ENCODE measurements around the gene BRD3OS.
"Not testable (repeated sequence)": the region's sequence is repeated elsewhere in the genome, so short reads cannot be mapped to it uniquely, and the experiment has no call there.

Gene BRD3OS

GRCh38 chr9:134024828-134025605 is at the start of gene BRD3OS:
Gene BRD3OS, plus strand, starts transcription at chr9:134025481. Its CDS starts 1,267 bp downstream, at chr9:134026748.
- DNase-seq, result peak; percentile 85 to 89

GRCh38 chr9:133975511-133975910 is 49.8 kb upstream of the BRD3OS start:
- no peak for DNase-seq

GRCh38 chr9:133976191-133976861 is 49.0 kb upstream of the BRD3OS start:
- no peak for DNase-seq

GRCh38 chr9:133976887-133977286 is 48.4 kb upstream of the BRD3OS start:
- no peak for DNase-seq

GRCh38 chr9:133977421-133978201 is 47.7 kb upstream of the BRD3OS start:
- no peak for DNase-seq

GRCh38 chr9:133978226-133978898 is 46.9 kb upstream of the BRD3OS start:
- no peak for DNase-seq

- no peak for DNase-seq
These were observed 46.4 kb upstream of the BRD3OS start for GRCh38 chr9:133978899-133979272.

GRCh38 chr9:133979273-133979920 is 45.9 kb upstream of the BRD3OS start:
- no peak for DNase-seq

GRCh38 chr9:133979921-133980863 is 45.1 kb upstream of the BRD3OS start:
- DNase-seq, result no peak

- no peak for DNase-seq
These were observed 44.3 kb upstream of the BRD3OS start for GRCh38 chr9:133980864-133981588.

GRCh38 chr9:133981589-133981957 is 43.7 kb upstream of the BRD3OS start:
- DNase-seq, result no peak

- no peak for DNase-seq
These were observed 43.2 kb upstream of the BRD3OS start for GRCh38 chr9:133981958-133982681.

GRCh38 chr9:133982971-133983720 is 42.1 kb upstream of the BRD3OS start:
- no peak for DNase-seq

GRCh38 chr9:133986061-133986460 is 39.2 kb upstream of the BRD3OS start:
- DNase-seq, result no peak

GRCh38 chr9:133986774-133987445 is 38.4 kb upstream of the BRD3OS start:
- no peak for DNase-seq

GRCh38 chr9:133987446-133987788 is 37.9 kb upstream of the BRD3OS start:
- no peak for DNase-seq

GRCh38 chr9:133987946-133988665 is 37.2 kb upstream of the BRD3OS start:
- DNase-seq, result no peak

- not testable (repeated sequence) for DNase-seq
These were observed 36.5 kb upstream of the BRD3OS start for GRCh38 chr9:133988771-133989170.

Measured in activated CD4-positive, alpha-beta T cell treated with anti-CD3 and anti-CD28 coated beads, Interleukin-2, amount 50 U/mL, for 4 hours (primary cell).